ENCODE results near the gene CADM2.

Gene CADM2

GRCh38 chr3:85182975-85183752 is 224.4 kb downstream of the CADM2 start:
- in situ Hi-C loops (cut with MboI; ENCODE audit: low sequenced_read_pairs), result no loop called here

- in situ Hi-C loops (cut with MboI; ENCODE audit: low sequenced_read_pairs), result no loop called here
Observed at GRCh38 chr3:85185495-85185894, 226.7 kb downstream of the CADM2 start.

GRCh38 chr3:85189731-85190130 is 230.9 kb downstream of the CADM2 start:
- in situ Hi-C loops (cut with MboI; ENCODE audit: low sequenced_read_pairs), result no loop called here

GRCh38 chr3:85193565-85193964 is 234.8 kb downstream of the CADM2 start:
- in situ Hi-C loops (cut with MboI; ENCODE audit: low sequenced_read_pairs), result no loop called here

- in situ Hi-C loops (cut with MboI; ENCODE audit: low sequenced_read_pairs), result no loop called here
Observed at GRCh38 chr3:85208650-85209049, 249.9 kb downstream of the CADM2 start.

GRCh38 chr3:85210540-85210939 is 251.8 kb downstream of the CADM2 start:
- in situ Hi-C loops (cut with MboI; ENCODE audit: low sequenced_read_pairs), result no loop called here

GRCh38 chr3:85228966-85229365 is 270.2 kb downstream of the CADM2 start:
- in situ Hi-C loops (cut with MboI; ENCODE audit: low sequenced_read_pairs), result no loop called here

GRCh38 chr3:85244091-85244490 is 285.3 kb downstream of the CADM2 start:
- in situ Hi-C loops (cut with MboI; ENCODE audit: low sequenced_read_pairs), result no loop called here

- in situ Hi-C loops (cut with MboI; ENCODE audit: low sequenced_read_pairs), result no loop called here
Observed at GRCh38 chr3:85244519-85244918, 285.7 kb downstream of the CADM2 start.

- in situ Hi-C loops (cut with MboI; ENCODE audit: low sequenced_read_pairs), result no loop called here
Observed at GRCh38 chr3:85251766-85252165, 293.0 kb downstream of the CADM2 start.

- in situ Hi-C loops (cut with MboI; ENCODE audit: low sequenced_read_pairs), result no loop called here
Observed at GRCh38 chr3:85252686-85253085, 293.9 kb downstream of the CADM2 start.

GRCh38 chr3:85254738-85255137 is 295.9 kb downstream of the CADM2 start:
- in situ Hi-C loops (cut with MboI; ENCODE audit: low sequenced_read_pairs), result no loop called here

- in situ Hi-C loops (cut with MboI; ENCODE audit: low sequenced_read_pairs), result no loop called here
Observed at GRCh38 chr3:85255949-85256348, 297.2 kb downstream of the CADM2 start.

GRCh38 chr3:85258326-85258725 is 299.5 kb downstream of the CADM2 start:
- in situ Hi-C loops (cut with MboI; ENCODE audit: low sequenced_read_pairs), result no loop called here

- in situ Hi-C loops (cut with MboI; ENCODE audit: low sequenced_read_pairs), result no loop called here
Observed at GRCh38 chr3:85258819-85259218, 300.0 kb downstream of the CADM2 start.

- in situ Hi-C loops (cut with MboI; ENCODE audit: low sequenced_read_pairs), result no loop called here
Observed at GRCh38 chr3:85259748-85260147, 301.0 kb downstream of the CADM2 start.

- in situ Hi-C loops (cut with MboI; ENCODE audit: low sequenced_read_pairs), result no loop called here
Observed at GRCh38 chr3:85264381-85264780, 305.6 kb downstream of the CADM2 start.

- in situ Hi-C loops (cut with MboI; ENCODE audit: low sequenced_read_pairs), result no loop called here
Observed at GRCh38 chr3:85270488-85270887, 311.7 kb downstream of the CADM2 start.

- in situ Hi-C loops (cut with MboI; ENCODE audit: low sequenced_read_pairs), result no loop called here
Observed at GRCh38 chr3:85271911-85272310, 313.1 kb downstream of the CADM2 start.

GRCh38 chr3:85288257-85288656 is 329.5 kb downstream of the CADM2 start:
- in situ Hi-C loops (cut with MboI; ENCODE audit: low sequenced_read_pairs), result no loop called here

- in situ Hi-C loops (cut with MboI; ENCODE audit: low sequenced_read_pairs), result no loop called here
Observed at GRCh38 chr3:85297291-85297690, 338.5 kb downstream of the CADM2 start.

GRCh38 chr3:85298032-85298431 is 339.2 kb downstream of the CADM2 start:
- in situ Hi-C loops (cut with MboI; ENCODE audit: low sequenced_read_pairs), result no loop called here

- in situ Hi-C loops (cut with MboI; ENCODE audit: low sequenced_read_pairs), result no loop called here
Observed at GRCh38 chr3:85303156-85303555, 344.4 kb downstream of the CADM2 start.
